ENCODE measurements around the gene RNF169.
"Not testable (repeated sequence)": the region's sequence is repeated elsewhere in the genome, so short reads cannot be mapped to it uniquely, and the experiment has no call there.

The RNF169 gene

DNA sequence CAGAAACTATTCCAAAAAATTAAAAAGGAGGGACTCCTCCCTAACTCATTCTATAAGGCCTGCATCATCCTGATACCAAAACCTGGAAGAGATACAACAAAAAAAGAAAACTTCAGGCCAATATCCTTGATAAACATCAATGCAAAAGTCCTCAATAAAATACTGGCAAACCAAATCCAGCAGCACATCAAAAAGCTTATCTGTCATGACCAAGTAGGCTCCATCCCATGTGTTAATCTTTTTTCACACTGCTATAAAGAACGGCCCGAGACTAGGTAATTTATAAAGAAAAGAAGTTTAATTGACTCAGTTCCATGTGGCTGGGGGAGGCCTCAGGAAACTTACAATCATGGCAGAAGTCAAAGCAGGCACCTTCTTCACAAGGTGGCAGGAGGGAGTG lies 76.9 kb downstream of the RNF169 start:
- DNase-seq = not testable (repeated sequence)

DNA sequence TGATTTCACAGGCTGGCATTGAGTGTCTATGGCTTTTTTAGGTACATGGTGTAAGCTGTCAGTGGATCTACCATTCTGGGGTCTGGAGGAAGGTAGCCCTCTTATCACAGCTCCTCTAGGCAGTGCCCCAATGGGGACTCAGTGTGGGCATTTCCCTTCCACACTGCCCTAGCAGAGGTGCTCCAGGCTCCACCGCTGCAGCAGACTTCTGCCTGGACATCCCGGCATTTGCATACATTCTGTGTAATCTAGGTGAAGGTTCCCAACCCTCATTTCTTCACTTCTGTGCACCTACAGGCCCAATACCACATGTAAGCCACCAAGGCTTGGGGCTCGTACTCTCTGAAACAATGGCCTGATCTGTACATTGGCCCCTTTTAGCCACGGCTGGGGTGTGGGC lies 78.3 kb downstream of the RNF169 start:
- DNase-seq = no peak

DNA sequence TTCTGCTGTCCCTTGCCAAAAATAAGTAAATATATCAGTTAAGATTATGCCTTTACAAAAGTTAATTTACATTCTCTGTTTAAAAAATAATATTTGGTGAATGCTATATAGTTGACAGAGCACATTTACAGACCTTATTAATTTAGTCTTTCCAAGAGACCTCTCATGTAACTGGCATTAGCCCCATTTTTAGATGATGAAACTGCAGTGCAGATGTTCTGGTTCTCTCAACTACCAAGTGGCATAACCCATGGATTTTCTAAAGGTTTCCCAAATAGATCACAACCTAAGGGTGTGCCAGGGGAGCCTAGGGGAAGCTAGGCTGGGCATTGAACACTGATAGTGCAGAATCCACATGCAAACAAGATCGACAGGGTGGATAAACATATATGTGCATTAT lies 88.5 kb downstream of the RNF169 start:
- no peak for DNase-seq

DNA sequence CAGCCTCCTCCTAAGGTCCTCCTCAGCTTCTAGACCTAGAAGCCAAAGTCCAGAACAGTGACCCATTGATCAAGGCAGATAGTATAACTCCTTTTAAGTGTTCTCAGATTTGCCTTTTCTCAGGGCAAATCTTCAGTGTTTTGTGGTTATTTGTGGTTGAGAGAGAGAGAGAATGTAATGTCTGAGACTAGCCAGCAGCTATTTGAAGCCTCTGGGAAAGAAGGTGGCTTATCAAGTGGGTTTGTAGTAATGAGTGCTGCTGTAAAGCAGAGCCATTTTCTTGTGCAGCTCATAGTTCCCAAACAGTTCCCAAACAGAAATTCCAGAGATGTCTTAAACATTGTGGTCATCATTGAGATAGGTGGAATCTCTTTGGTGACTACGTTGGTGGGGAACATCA lies 89.5 kb downstream of the RNF169 start:
- DNase-seq = no peak

DNA sequence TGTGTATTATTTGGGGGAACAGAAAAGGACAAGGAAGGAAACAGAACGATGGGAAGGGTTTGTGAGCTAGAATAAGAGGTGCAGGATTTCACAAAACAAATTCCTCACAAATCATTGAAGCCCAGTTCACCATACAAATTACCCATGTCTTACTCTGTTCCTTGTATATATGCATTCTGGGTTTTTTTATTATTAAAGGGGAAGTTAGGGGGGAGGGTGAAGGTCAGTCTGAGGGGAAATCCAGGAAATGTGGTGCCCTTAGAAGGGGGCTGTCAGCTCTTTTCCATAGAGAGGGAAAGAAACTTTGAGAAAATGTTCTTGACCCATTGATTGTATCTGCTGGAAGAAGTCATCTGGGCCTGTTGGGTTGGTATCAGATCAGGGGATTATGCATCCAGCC lies 90.8 kb downstream of the RNF169 start:
- no peak for DNase-seq

DNA sequence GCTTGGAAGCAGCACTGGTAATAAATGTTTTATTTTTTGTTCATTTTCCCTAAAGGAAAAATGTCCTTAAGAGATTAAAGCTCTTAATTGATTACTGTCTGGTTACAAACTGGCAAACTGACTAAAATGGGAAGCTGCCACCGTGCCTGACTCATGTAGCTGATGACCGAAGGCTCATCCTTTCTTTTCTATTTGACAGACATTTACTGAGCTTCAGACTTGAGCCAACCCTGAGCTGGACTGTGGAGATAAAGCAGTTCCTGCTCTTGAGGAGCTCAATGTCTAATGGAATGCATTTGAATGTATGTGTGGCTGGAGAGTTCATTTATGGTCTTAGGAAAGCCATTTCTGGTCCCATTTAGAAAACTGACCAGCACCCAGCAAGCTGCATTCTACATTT lies 91.3 kb downstream of the RNF169 start:
- DNase-seq = no peak

DNA sequence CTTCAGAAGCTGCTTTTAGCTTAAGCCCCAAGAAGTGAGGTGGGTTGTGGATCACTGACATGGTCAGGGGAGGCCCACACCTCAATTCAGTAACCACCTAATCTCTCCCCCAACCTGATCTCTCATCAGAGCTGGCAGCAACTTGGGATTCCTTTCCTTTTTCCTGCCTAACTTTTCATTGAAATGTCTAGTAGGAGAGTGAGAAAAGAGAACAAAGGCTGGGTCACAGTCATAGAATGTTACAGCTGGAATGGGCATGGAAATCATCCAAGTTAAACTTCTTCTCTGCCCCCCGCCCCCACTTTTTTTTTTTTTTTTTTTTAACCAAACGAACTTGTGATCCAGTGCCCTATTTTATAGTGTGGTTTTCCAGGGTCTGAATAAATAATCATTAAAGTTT lies 91.8 kb downstream of the RNF169 start:
- DNase-seq = no peak

DNA sequence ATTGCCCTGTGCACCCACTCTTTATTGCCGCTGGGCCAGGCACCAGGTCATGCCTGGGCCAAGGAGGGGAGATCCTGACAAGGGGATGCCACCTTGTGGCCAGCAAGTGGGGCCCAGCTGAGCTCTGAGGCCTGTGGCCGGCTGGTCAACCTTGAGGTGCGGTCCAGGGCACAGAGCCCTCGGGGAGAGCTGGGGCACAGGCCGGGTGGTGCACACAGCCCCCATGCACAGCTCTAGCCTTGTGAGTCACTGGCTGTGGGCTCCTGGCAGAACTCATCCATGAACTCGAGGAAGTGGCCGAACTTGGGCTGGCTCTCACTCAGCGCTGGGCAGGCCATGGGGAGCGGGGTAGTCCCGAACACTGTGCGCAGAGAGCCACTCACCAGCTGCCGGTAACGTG lies 94.3 kb downstream of the RNF169 start:
- no peak for DNase-seq

DNA sequence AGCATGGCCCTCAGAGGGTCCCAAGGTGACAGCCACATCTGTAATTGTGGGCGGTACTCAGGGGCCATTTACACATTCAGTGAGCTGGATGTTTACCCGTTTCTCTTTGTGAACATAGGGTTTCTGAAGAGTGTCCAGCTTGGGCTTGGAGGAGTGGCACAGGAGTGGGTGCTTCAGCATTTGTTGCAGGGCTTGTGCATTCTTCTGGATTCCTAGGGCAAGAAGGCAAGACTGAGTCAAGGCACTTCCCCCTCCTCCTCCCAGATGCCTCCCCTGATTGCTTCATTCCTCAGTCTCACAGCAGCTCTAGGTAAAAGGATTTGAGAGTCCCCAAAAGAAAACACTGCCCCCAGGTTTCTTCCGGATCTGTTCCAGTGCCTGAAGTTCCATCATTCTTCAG lies 95.4 kb downstream of the RNF169 start:
- no peak for DNase-seq

DNA sequence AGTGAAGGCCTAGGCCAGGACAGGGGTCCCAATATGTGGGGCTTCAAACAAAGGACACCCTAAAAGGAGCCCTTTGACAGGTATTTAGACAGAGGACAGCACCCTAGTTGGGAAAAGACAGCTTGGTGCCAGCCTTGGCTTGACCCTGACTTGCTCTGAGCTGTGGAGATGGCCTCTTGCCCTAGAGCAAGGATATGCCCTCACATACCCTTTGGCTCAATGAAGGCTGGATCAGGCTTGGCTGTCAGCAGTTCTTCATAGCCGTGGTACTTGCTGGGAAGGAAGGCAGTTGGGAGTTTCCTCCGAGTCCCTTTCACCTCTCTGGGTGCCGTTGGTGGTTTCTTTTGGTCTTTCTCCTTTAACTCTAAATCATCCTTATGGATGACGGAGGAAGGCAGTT lies 96.2 kb downstream of the RNF169 start:
- no peak for DNase-seq

DNA sequence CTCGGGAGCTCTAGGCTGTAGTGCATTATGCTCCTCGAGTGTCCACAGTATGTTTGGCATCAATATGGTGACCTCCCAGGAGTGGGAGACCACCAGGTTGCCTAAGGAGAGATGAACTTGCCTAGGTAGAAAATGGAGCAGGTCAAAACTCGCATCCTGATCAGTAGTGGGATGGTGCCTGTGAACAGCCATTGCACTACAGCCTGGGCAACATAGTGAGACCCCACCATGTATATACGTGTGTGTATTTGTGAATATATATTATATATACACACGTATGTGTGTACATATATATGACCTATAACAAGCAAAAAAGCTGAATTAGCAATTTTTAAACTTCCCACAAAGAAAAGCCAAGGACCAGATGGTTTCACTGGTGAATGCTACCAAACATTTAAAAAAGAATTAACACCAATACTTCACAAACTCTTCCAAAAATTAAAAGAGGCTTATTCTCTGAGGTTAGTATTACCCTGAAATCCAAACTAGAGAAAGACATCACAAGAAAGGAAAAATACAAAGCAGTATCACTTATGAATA lies 97.4 kb downstream of the RNF169 start:
- no peak for DNase-seq

DNA sequence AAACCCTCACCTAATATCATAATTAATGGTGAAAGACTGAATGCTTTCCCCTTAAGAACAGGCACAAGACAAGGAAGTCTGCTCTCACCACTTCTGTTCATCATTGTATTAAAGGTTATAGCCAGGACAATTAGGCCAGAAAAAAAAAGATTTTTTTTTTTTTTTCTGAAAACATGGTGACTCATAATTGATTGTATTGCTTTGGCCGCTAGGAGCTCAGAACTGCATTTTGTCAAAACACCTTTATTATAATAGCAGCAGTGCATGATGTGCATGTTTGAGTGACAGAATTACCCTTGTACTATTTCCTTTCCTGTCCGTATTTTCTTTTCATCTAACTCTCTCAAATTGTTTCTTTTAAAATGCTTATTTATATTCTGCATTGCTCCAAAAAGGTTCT lies 98.1 kb downstream of the RNF169 start:
- no peak for DNase-seq

DNA sequence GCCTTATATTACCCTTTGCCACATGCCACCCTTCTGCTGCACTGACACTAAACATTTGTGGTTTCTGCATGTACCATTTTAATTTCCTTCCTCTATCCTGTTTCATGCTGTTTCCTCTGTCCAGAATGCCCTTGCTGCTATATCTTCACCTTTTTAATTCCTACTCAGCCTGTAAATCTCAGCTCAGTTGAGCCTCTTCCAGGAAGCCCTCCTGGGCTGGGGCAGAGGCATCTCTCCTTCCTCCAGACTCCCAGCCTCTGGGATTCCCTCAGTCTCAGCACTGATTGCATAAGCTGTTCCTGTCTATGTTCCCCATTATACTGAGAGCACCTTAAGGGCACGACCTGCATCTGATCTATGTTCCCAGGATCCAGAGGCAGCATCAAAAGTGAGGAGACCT lies 98.7 kb downstream of the RNF169 start:
- no peak for DNase-seq

DNA sequence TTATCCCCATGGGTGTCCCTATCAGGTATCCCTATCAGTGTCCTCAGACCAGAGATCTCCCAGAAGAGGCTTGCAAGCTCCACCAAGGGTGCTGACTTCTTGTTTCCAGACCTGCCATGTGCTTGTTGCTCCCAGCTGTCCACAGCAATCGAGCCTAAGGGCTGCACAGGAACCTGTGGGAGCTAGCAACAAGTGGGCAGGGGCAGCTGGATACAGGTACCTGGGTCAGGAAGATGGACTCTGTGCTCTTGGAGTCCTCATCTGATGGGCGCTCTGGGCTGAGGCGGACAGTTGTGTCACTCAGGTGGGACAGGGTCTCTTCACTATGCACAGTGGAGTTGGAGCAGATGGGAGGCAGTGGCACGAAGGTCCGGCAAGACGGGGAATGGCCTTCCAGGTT lies 99.2 kb downstream of the RNF169 start:
- no peak for DNase-seq

DNA sequence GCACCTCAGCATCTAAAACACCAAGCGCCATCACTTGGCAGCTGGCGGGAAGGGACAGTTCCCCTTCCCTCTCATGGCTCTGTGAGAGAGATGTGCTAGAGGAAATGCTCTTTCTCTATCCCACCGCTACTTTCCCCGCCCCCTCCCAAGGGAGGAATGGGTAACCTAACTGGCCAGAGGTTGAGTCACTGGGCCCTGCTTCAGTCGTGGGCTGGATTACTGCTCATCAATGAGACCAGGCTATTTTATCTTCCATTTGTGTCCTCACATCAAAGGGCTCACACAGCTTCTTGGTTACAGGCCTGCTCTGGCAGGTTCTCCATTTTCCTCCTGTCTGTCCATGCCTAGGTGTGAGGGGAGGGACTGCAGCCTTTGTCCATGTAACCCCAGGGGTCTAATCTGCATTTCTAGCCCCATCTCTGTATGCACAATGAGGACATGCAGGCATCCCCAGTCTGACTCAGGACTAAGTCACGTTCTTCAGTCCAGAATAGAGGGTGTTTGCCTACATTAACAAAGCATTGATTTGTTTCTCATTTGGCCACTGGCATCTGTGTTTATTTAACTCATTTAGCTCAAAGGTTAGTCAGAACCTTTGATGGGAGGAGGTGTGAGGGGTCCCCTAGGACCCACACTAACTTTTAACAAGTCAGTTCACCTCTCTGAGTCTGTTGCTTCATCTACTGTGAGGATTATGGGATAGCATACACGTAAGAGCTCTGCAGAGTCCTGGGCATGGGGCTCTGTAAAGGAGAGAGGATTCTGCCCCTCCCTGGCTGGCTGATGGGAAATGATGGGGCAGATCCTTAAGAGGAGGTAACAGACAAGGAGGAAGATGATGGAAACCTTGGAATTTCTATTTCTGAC lies 101.1 kb downstream of the RNF169 start:
- no peak for DNase-seq

DNA sequence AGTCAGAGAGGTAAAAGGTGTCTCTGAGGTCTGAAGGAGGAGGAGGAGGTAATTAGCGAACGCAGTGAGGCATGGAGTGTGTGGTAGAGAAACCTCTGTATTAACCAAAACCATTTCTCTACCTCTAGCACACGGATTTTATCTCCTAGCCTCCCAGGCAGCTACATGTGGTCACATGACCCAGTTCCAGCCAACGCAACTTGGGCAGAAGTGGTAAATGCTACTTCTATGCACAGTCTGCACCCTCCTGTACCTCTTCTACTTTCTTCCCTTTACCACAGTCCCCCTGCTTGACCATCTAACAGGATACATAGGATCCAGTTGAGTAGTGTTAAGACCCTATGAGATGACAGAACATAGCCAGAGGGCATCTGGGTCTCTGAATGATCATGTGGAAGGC lies 104.6 kb downstream of the RNF169 start:
- DNase-seq = no peak

DNA sequence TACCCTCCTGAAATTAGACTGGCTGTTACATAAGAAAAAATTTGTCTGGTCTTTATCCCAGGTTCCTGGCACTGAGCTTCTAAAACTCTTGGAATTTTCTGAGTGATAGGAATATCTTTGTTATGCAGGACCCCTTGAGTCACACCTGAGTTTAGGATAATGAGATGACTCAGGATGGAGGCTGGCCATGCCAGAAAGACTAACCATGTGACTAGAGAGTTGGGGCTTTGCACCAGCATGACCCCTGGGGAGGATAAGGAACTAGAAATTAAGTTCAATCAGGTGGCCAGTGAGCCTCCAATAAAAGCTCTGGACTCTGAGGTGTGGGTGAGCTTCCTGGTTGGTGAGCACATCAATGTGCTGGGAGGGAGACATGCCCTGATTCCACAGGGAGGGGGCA lies 112.1 kb downstream of the RNF169 start:
- no peak for DNase-seq

DNA sequence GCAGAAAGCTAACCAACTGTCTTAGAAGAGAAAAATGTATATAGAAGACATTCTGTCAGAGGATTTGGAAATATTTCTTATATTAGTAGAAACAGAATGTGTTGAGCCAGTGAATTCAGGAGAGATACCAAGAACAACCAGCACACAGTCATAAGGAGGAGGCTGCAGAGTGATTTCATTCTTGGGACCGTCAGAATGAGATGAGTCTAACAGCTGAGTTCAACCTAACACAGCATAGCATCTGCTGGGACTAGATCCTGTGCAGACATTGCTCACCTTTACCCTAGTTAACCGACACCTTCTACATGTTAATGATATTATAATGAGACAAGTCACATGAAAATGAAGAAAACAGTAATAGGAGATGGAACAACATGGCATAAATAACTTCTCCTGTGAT lies 114.8 kb downstream of the RNF169 start:
- DNase-seq = no peak

DNA sequence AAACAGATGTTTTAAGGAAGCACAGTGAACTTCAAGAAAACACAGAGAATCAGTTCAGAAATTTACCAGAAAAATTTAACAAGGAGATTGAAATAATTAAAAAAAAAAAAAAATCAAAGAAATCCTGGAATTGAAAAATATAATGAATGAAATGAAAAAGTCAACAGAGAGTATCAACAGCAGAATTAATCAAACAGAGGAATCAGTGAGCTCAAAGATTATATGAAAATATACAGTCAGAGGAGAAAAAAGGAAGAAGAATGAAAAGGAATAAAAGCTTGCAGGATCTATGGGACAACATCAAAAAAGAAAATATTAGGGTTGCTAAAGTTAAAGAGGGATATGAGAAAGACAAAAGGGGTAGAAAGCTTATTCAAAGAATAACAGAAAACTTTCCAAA lies 117.9 kb downstream of the RNF169 start:
- DNase-seq = no peak

DNA sequence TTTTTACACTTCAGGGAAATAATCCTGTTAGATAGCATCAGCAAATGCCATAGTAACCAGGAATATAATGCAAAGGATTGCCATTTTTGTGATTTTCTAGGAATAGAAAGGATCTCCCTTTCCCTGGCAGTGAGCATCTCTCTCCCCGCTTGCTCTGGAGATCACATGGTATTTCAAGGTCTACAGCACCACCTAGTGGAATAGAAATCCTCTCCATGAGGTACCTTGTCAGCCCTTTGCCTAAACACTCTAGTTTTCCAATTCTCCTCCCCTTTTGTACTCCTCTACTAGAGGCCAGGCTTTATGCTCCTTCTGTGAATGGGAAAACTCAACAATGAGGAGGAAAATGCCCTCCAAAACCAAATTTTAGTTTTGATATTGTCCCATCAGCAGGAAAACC lies 121.8 kb downstream of the RNF169 start:
- no peak for DNase-seq

DNA sequence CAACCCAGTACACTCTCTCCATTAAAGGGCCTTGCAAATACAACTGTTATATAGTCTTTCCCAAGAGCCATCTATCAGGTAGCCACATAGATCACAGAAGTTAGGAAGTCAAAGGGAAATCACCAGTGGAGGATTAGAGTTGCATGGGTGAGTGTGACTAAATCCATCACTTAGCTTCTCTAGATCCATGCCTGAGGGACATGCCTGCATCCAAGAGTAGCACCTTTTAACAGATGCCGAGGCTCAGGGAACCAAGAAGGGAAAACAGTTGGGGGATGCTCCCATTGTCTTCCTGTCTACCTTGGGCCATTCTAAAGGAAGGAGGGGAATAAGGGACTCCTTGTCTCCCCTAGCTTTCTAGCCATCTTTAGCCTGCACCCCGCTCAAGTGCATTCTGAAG lies 122.4 kb downstream of the RNF169 start:
- DNase-seq = no peak

DNA sequence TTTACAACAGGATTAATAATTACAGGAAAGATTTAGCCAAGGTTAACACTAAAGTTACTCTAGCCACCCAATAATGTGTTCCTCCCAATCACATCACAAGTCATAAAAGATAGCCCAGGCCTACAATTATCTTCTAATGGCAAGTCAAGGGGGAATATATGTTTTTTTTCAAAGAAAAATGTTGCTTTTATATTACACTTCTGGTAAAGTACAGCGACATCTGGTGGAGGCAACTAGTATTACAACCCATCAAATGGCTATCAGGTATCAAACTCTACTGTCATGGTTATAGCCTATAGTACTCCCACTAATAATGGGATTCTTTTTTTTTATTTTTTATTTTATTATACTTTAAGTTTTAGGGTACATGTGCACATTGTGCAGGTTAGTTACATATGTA lies 128.5 kb downstream of the RNF169 start:
- no peak for DNase-seq
